GM12878 (cell line): ENCODE data around the gene NUP62. TPM values are rescaled to one million over a fixed set of nuclear protein-coding genes. Genes with fewer than 3 reads are reported as not detected.
"Not testable (repeated sequence)": the region's sequence is repeated elsewhere in the genome, so short reads cannot be mapped to it uniquely, and the experiment has no call there.

Source experiments
- ATAC-seq: fragments of 200-7000 bp; cut with Tn5 transposase; 3 replicates; pipeline ENCODE4 v1.9.1; 2020; ENCODE audit warnings: mild to moderate bottlenecking, moderate library complexity
- BruUV-seq: library from RNA; stranded (reverse); fragments of 400-500 nt; replicated peaks from 2 replicates; lab custom pipeline; 2021; lab: Mats Ljungman, UMichigan
- CTCF ChIA-PET: fragments of 300-600 bp; sonication (Branson Sonifier 250); formaldehyde crosslinking; extraction: SDS; loops from one replicate; lab custom pipeline; 2021; ENCODE audit warnings: inconsistent platforms; lab: Yijun Ruan, JAX
- POLR2A ChIA-PET: fragments of 350-600 bp; formaldehyde crosslinking; extraction: SDS; loops from one replicate; lab custom pipeline; 2021; ENCODE audit warnings: inconsistent platforms; lab: Charles Lee
- RAD21 ChIA-PET: fragments of 300-600 bp; sonication (Branson Sonifier 250); formaldehyde crosslinking; loops from one replicate; lab custom pipeline; 2023; ENCODE audit warnings: antibody characterized with exemption; ENCODE audit not compliant: unreplicated experiment; lab: Charles Lee
- SMC1A ChIA-PET: fragments of 300-600 bp; sonication (Branson Sonifier 250); formaldehyde crosslinking; loops from one replicate; lab custom pipeline; 2023; ENCODE audit not compliant: unreplicated experiment, uncharacterized antibody; lab: Charles Lee
- DNase-seq: peaks from one replicate; pipeline ENCODE4 v3.0.0-alpha.2; 2011; ENCODE audit warnings: low read depth, low spot score
- FAIRE-seq: peaks from 3 replicates; lab custom pipeline; 2011; peaks lifted over from hg19 to GRCh38; lab: Jason Lieb, UNC
- H2AFZ ChIP-seq: 2 replicates; pipeline ENCODE4 v1.6.0; 2011; ENCODE audit warnings: low read depth, low read length, control low read depth; ENCODE audit not compliant: control insufficient read depth
- H3K27ac ChIP-seq: 2 replicates; pipeline ENCODE4 v1.5.1; 2011; ENCODE audit warnings: control low read depth; ENCODE audit not compliant: control insufficient read depth, insufficient read depth
- H3K27me3 ChIP-seq, 2 experiments: replicated peaks in 1 of 2; 2 replicates each; pipeline versions ENCODE4 v1.6.0 to v1.6.1; 2011; ENCODE audit warnings: low read length in 1 of 2; ENCODE audit not compliant: control insufficient read depth in 2 of 2, insufficient read depth in 2 of 2
- H3K36me3 ChIP-seq, 2 experiments: 2 replicates each; pipeline ENCODE4 v1.5.1; 2011; ENCODE audit warnings: low read length in 1 of 2; ENCODE audit not compliant: control insufficient read depth in 2 of 2, insufficient read depth in 2 of 2
- H3K4me1 ChIP-seq: 2 replicates; pipeline ENCODE4 v1.6.1; 2011; ENCODE audit warnings: mild to moderate bottlenecking, low read length, moderate library complexity, mixed read lengths; ENCODE audit not compliant: control insufficient read depth, insufficient read depth
- H3K4me2 ChIP-seq: 2 replicates; pipeline ENCODE4 v1.6.0; 2011; ENCODE audit warnings: control low read depth; ENCODE audit not compliant: control insufficient read depth, insufficient read depth
- H3K4me3 ChIP-seq: fragments of 200-600 bp; sonication (generic); 2 replicates; pipeline ENCODE4 v1.5.1; 2016
- H3K79me2 ChIP-seq: 2 replicates; pipeline ENCODE4 v1.6.0; 2011; ENCODE audit warnings: low read length; ENCODE audit not compliant: control insufficient read depth, insufficient read depth
- H3K9ac ChIP-seq: 2 replicates; pipeline ENCODE4 v1.8.0; 2011; ENCODE audit warnings: low read length, control low read depth, mixed read lengths; ENCODE audit not compliant: control insufficient read depth, insufficient read depth
- H3K9me3 ChIP-seq: replicated peaks from 3 replicates; pipeline ENCODE4 v1.5.1; 2011; ENCODE audit warnings: mild to moderate bottlenecking, low read length; ENCODE audit not compliant: control insufficient read depth, insufficient read depth
- H4K20me1 ChIP-seq: 2 replicates; pipeline ENCODE4 v1.6.0; 2011; ENCODE audit not compliant: control insufficient read depth, insufficient read depth
- WGBS: methylation state at CpG from one replicate; pipeline ENCODE4 v1.1.6; 2016; ENCODE audit warnings: low lambda C conversion rate; ENCODE audit not compliant: insufficient replicate concordance, insufficient coverage; ENCODE audit errors: missing lambda C conversion rate; 5-methylcytosine and 5-hydroxymethylcytosine counted together
- in situ Hi-C: fragments of 300-500 bp; cut with MboI; formaldehyde crosslinking; loops from 9 replicates; pipeline ENCODE4 v1.14.3; 2018; ENCODE audit warnings: mixed read lengths
- intact Hi-C: fragments of 100-400 bp; cut with micrococcal nuclease; formaldehyde crosslinking; loops from one replicate; pipeline ENCODE4 v1.14.2; 2022; ENCODE audit not compliant: unreplicated experiment
- polyA plus RNA-seq, 11 experiments: library from polyadenylated mRNA; depleted of rRNA in 4 of 11; unstranded in 6 of 11; stranded (reverse) in 5 of 11; fragments of >200 nt; fragmentation: Nextera tagmentation in 4 of 11; fragmentation: Illumina TruSeq in 1 of 11; extraction: Ambion mirVana in 4 of 11; extraction: Trizol in 1 of 11; gene quantifications; 1 replicate in 1 of 11; 2 replicates in 10 of 11; pipeline versions ENCODE4 v1.2.1 to v1.2.3, GENCODE V29; 2011 to 2016; ENCODE audit warnings: inconsistent platforms in 2 of 11, missing spikeins in 2 of 11, low read depth in 1 of 11
- total RNA-seq, 4 experiments: library from RNA; depleted of rRNA in 3 of 4; stranded (reverse); fragments of >200 nt in 3 of 4; fragmentation: Illumina TruSeq in 1 of 4; extraction: Trizol in 1 of 4; gene quantifications; 2 replicates each; pipeline versions ENCODE4 v1.2.1 to v1.2.3, GENCODE V29; 2013 to 2021
- TF ChIP-seq, protein P1 (sequence below): fragments of 450-650 bp; IDR thresholded peaks from 2 replicates; pipeline ENCODE4 v1.6.1; 2016; ENCODE audit warnings: mild to moderate bottlenecking

Gene NUP62
- total and polyA plus RNA-seq, 10 of the 15 experiments (the other 5 are each of a cell fraction or from before 2014, with no cell fraction given) = 19.5 to 110 (median 66.9) TPM

DNA sequence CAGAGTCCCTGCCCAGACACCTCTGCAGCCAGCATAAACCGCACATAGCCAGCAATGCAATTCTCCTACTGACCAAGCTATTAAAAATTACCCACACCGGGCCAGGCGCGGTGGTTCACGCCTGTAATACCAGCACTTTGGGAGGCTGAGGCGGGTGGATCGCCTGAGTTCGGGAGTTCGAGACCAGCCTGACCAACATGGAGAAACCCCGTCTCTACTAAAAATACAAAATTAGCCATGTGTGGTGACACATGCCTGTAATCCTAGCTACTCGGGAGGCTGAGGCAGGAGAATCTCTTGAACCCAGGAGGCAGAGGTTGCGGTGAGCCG, 4.5 kb downstream of the NUP62 start:
- peaks cover 14 to 33% of the 10 kb centered on the region in 2 experiments for H3K36me3 ChIP-seq

More for the DNA sequence above, 4.5 kb downstream of the NUP62 start:
- Histone ChIP-seq H3K27ac (peak overlapping the region; percentile 52), H3K79me2 (peaks cover 96% of the 10 kb centered on the region), H3K4me3 (peak overlapping the region; percentile 59), H3K4me2 (peak overlapping the region; percentile 76), H3K4me1 (peaks cover 42% of the 10 kb centered on the region), H3K9ac (peak overlapping the region; percentile 25; the same call in 1 of the 2 replicates)
- BruUV-seq, H3K27me3 ChIP-seq, ATAC-seq, H3K9me3 ChIP-seq, H2AFZ ChIP-seq, H4K20me1 ChIP-seq, DNase-seq, FAIRE-seq, in situ Hi-C loops: not testable (repeated sequence)
- ChIA-PET RAD21 (interaction anchor here (0.9 to 1.2 kb wide), 4 partner anchors 11 to 31 kb away, joined by 3 to 5 read pairs (median 4); no protein-coding TSS in a partner anchor), CTCF (interaction anchor here (0.8 kb wide), 1 partner anchor 14 kb away, joined by 3 read pairs; no protein-coding TSS in a partner anchor), SMC1A (interaction anchor here (1.2 kb wide), 1 partner anchor 13 kb away, joined by 3 read pairs; no protein-coding TSS in a partner anchor), POLR2A (interaction anchor here (0.5 to 1.6 kb wide), 8 partner anchors 11 to 613 kb away, joined by 3 to 5 read pairs (median 4); partner anchors contain the start of gene IL4I1)
- TF ChIP-seq, protein P1, sequence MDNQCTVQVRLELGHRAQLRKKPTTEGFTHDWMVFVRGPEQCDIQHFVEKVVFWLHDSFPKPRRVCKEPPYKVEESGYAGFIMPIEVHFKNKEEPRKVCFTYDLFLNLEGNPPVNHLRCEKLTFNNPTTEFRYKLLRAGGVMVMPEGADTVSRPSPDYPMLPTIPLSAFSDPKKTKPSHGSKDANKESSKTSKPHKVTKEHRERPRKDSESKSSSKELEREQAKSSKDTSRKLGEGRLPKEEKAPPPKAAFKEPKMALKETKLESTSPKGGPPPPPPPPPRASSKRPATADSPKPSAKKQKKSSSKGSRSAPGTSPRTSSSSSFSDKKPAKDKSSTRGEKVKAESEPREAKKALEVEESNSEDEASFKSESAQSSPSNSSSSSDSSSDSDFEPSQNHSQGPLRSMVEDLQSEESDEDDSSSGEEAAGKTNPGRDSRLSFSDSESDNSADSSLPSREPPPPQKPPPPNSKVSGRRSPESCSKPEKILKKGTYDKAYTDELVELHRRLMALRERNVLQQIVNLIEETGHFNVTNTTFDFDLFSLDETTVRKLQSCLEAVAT = peak; percentile 51; the same call in 1 of the 2 replicates
- intact Hi-C loops = loop anchor here (5.0 kb wide), 1 partner anchor 48 kb away; the partner anchor contains the start of genes AKT1S1 and TBC1D17
- WGBS = 99% methylated on average over 13 of the region's 13 CpGs
